ENCODE measurements around the gene KCNQ2.

Gene KCNQ2

GRCh38 chr20:63417097-63417737, 55.2 kb downstream of the KCNQ2 start:
- DNase-seq (ENCODE audit: low read depth in 2 of 2): no peak

DNA sequence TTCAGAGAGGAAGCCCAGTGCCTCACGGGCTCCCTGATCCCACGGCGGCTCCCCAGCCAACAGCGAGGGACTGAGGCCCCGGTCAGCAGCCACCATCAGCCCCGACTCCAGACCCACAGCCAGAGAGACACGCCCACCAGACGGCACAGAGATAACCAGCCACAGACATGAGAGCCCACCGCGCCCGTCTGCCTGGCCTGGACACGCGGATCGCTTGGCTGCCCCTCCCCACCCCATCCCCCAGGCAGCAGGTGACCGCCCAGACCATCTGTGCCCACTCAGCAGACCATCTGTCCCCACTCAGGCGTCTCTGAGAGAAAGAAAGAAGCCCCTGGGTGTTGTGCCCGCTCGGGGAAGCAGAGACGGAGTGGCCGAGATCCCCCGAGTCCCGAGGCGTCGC, 55.8 kb downstream of the KCNQ2 start:
- no peak for DNase-seq (ENCODE audit: low read depth in 2 of 2)

GRCh38 chr20:63415647-63416391, 56.6 kb downstream of the KCNQ2 start:
- no peak for DNase-seq (ENCODE audit: low read depth in 2 of 2)

DNA sequence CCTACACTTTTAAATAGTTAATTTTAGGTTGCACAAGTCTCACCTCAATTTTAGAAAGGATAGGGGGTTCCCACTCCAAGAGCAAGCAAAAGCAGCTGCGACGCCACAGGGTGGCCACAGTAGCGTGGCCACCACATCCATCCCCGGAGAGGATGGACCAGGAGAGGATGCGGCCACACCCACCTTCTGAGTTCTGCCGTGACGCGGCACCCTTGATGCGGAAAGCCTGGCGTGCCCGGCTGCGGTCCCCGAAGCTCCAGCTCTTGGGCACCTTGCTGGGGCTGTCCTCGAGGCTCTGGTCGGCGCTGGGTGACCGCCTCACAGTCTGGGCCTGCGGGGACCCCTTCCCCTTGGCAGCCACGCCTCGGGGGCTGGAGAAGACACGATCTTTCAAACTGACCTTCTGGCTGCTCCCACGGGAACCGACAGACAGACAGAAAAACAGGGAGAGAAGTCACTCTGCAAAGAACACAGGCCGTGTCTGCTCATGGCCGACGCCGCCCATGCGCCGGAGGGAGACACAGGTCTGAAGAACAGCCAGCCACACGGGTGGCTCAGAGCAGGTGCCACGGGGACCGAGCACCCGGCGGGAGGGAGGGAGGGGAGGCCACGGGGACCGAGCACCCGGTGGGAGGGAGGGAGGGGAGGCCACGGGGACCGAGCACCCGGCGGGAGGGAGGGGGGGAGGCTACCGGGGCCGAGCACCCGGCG, 57.6 kb downstream of the KCNQ2 start:
- no peak for DNase-seq (ENCODE audit: low read depth in 2 of 2)

GRCh38 chr20:63413963-63414684, 58.3 kb downstream of the KCNQ2 start:
- DNase-seq (ENCODE audit: low read depth in 2 of 2): no peak

DNA sequence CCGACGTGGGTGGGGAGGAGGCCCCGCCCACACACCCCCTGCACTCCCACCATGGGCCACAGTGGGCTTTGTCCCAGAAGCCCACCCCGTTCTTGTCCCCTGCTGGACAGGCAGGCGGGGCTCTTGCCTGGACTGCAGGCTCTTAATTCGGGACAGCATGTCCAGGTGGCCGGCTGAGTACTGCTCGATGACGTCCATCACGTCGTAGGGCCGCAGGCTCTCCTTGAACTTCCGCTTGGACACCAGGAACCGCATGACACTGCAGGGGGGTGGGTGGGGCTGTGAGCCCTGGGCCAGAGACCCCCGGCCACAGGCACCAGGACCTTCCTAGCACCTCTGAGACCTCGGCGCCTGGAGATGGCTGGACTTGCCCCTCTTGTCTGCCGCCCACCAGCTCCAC, 59.1 kb downstream of the KCNQ2 start:
- no peak for DNase-seq (ENCODE audit: low read depth in 2 of 2)

- no peak for DNase-seq (ENCODE audit: low read depth in 2 of 2)
These were observed 59.6 kb downstream of the KCNQ2 start for GRCh38 chr20:63412889-63413288.

DNA sequence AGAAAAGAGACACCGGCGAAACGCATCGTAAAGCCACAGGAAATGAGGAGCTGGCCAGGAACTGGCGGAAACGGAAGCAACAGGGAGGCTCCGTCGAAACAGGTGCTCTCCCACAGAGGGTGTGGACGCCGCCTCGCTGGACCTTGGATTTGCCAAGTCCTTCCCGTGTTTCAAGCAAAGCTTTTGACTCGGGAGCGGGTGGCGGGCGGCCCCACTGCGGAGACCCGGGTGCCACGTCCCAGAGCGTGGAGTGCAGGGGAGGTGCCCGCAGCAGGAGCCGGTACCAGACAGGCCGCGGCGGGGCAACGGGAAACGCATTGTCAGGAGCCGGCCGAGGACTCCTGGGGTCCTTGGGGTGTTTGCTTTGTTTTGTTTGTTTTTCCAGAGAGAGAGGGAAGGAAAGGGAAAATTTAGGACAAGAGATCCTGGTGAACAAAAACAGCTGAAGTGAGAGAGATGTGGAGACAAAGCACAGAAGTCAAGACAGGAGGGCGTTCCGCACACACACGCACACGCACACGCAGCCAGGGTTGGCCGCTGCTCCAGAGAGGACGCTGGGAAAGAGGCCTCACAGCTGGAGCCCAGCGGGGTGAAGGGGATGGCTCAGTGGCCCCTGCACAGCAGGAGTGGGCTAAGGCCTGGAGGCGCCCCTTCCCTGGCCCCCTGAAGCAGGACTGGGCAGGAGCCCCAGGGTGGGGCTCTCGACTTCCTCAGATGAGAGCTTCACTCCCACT, 60.4 kb downstream of the KCNQ2 start:
- DNase-seq (ENCODE audit: low read depth in 2 of 2): no peak

DNA sequence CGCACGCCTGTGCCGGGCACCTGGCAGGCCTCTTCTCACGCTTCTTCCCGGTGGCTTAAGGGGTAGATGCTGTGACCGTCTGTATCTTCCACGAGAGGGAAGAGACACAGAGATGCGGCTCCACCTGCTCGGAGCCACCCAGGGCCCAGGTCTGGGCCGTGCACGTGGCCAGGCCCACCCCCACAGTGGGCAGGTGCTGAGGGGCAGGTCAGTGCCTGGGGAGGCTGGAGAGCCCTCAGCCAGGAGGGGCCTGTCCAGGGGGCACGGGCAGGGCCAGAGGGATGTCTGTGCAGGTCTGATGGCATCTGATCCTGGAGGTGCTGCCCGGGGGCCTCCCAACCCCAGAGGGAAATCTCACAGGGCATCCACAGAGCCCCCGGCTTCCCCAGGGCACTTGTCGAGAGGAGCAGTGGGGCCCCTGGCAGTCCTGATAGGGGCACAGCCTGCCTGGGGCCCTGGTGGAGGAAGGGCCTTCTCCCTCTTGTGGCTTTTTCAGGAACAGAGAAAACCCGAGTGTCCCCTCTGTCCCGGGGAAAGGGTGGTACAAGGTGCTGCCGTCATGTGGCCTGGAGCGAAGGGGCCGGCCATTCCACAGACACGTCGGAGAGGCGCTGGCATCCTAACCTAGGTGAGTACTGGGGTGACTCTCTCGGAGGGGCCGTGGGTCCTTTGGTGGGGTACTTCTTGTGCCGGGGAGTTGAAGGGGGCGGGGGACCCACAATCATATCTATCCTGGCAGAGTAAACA, 61.1 kb downstream of the KCNQ2 start:
- no peak for DNase-seq (ENCODE audit: low read depth in 2 of 2)

DNA sequence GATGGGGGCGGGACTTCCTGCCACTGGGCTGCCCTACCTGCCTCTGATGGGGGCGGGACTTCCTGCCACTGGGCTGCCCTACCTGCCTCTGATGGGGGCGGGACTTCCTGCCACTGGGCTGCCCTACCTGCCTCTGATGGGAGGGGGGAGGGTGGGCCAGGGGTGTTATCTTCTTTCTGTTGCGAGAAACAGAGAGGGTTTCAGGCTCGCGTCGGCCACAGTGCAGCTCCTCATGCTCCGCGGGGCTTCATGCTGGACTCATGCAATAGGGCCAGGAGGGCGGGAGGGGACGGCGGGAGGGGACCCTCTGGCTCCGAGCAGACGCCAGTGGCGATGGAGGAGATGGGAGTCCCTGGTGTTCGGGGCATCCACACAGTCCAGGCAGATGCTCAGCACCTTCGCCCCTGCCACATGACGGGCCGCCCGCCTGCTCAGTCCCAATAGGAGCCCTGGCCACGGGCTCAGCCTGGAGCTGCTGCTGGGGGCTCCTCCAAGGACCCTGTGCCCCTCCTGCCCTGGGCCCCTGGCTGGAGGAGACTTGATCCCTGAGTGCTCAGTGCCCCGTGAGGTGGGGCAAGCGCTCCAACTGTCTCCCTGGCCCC, 62.5 kb downstream of the KCNQ2 start:
- no peak for DNase-seq (ENCODE audit: low read depth in 2 of 2)

DNA sequence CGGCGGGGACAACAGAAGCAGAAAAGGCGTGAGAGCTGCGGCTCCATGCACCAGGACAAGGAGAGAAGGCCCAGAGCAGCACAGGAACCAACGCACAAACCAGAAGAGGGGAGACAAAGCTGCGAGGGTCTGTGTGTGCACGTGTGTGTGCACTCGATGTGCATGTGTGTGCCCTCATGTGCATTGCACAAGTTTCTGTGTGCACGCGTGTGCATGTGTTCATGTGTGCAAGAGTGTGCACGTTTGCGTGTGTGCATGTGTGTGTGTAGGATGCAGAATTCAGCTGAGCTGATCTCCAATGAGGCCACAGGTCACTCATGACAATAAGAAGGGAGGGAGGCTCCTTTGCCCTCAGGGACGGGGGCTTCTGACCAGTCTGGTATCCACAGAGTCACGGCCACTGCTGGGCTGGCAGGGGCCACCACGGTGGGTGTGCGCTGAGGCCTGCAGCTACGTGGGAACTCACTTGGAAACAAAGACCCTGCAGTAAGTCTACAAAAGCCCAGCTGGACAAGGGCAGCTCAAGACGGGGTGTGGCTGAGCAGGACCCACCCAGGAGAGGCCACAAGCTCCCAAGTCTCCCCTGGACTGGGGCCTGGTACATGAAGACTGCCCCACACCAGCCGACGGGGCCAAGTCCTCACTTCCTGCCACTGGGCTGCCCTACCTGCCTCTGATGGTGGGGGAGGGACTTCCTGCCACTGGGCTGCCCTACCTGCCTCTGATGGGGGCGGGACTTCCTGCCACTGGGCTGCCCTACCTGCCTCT, 63.2 kb downstream of the KCNQ2 start:
- no peak for DNase-seq (ENCODE audit: low read depth in 2 of 2)

DNA sequence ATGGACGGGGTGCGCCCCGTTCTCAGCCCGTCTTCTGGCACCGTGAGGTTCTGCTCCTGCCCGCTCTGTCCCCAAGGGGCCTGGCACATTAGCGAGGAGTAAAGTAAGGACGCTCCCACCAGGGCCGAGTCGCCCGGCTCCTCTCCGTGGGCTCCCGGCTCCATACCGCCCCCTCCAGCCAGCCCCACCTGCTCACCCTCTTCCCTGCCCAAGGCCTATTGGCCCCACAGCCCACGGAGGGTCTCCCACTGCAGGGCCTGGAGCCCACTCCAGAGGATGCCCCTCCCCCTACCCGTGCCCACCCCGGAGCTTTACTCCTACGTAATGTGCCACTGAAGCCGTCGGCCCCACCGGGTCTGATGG, 63.8 kb downstream of the KCNQ2 start:
- no peak for DNase-seq (ENCODE audit: low read depth in 2 of 2)

- DNase-seq (ENCODE audit: low read depth in 2 of 2): no peak
These were observed 64.3 kb downstream of the KCNQ2 start for GRCh38 chr20:63407928-63408683.

- DNase-seq (ENCODE audit: low read depth in 2 of 2): no peak
These were observed 65.7 kb downstream of the KCNQ2 start for GRCh38 chr20:63406617-63407245.

- DNase-seq (ENCODE audit: low read depth in 2 of 2): no peak
These were observed 66.4 kb downstream of the KCNQ2 start for GRCh38 chr20:63406011-63406410.

GRCh38 chr20:63405102-63405730, 67.2 kb downstream of the KCNQ2 start:
- DNase-seq (ENCODE audit: low read depth in 2 of 2): no peak

DNA sequence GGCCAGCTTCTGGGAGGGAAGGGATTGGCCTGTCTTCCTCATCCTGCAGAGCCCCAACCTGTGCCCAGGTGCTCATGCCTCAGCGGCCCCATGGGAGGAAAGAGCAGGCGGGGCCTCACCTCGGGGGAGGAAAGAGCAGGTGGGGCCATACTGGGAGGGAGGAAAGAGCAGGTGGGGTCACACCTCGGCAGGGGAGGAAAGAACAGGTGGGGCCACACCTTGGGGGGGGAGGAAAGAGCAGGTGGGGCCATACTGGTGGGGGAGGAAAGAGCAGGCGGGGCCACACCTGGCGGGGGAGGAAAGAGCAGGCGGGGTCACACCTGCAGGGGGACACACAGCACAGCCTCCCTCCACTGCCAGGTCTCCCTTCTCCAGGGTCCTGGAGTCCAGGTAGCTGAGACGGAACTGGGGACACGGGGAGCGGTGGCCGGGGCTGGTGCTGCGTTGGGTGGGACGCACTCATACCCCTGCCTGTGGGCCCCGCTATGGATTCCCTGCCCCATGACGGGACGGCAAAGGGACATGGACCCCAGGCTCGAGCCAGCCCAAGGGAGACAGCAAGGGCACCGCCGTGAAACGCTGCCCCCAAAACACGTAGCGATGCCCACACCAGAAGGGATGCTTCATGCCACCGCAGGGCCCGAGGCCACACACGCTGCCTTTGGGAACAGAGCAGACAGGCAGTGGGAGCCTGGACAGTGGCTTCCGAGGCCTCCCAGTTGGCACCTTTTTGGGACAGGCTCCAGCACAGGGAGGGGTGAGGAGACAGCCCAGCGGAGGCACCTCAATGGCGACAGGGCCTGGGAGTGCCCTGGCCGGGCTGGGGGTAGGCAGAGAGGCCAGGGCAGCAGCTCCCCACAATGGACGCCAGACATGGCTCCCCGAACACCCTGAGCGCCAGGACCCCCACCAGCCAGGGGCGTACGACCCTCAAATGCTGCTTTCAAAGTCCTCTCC, 68.0 kb downstream of the KCNQ2 start:
- DNase-seq (ENCODE audit: low read depth in 2 of 2): no peak
